Nephron progenitor cell (in vitro differentiated cells): Measurements from ENCODE around the gene NXPH3.

Experiments used
- DNase-seq: peaks from one replicate; pipeline ENCODE4 v3.0.0; 2021
- H3K27ac Mint-ChIP-seq: 2 replicates; pipeline ENCODE4 v1.8.0; 2021; ENCODE audit warnings: mild to moderate bottlenecking, moderate library complexity, mixed read lengths
- H3K27me3 Mint-ChIP-seq: 2 replicates; pipeline ENCODE4 v1.8.0; 2021; ENCODE audit warnings: mild to moderate bottlenecking, low read depth, mixed read lengths; ENCODE audit not compliant: poor library complexity
- H3K36me3 Mint-ChIP-seq: 2 replicates; pipeline ENCODE4 v1.8.0; 2021; ENCODE audit warnings: low read depth, mixed read lengths
- H3K4me1 Mint-ChIP-seq: 2 replicates; pipeline ENCODE4 v1.8.0; 2021; ENCODE audit warnings: mixed read lengths
- H3K4me3 Mint-ChIP-seq: 2 replicates; pipeline ENCODE4 v1.8.0; 2021; ENCODE audit warnings: mild to moderate bottlenecking, moderate library complexity, mixed read lengths
- H3K9me3 Mint-ChIP-seq: 2 replicates; pipeline ENCODE4 v1.8.0; 2021; ENCODE audit warnings: mild to moderate bottlenecking, moderate library complexity, mixed read lengths
- TF ChIP-seq, protein P1 (sequence below): fragments of 200-600 bp; sonication (generic); IDR thresholded peaks from 2 replicates; pipeline ENCODE4 v1.5.0; 2021; ENCODE audit warnings: antibody characterized with exemption

Gene NXPH3

DNA sequence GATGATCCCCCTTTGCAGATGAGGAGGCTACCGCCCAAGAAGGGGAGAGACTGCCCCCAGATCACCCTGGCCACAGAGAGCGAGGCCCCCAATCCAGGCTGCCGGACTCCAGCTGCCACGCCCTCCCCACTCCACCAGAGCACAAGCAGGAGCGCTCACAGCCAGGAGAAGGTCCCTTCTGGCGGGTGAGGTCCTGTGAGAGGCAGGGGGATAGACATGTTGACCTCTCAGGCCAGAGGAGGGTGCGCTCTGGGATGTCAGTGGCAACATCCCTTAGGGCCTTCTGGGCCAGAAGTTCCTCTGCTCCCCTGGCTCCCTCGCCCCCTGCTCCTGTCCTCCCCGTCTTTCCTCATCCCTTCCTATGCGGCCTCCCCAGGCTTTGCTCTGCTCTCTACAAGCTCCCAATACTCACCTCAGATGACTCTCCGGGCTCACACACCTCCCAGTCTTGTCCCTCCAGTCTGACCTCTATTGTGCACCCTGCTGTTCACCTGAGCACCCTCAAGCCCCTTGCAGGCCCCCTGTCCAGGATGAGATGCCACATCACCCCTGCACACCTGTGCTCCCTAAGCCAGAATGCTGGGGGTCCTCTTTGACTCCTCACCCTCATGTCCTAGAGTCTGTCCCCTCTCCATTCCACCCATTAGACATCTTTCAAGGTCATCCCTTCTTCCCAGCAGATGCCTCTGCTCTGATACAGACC lies 5.0 kb upstream of the NXPH3 start:
- Mint-ChIP-seq H3K4me3 (peak overlapping the region; percentile 62), H3K9me3 (no peaks in the 10 kb centered on the region), H3K27me3 (peaks cover 77% of the 10 kb centered on the region), H3K4me1 (peaks cover 9% of the 10 kb centered on the region), H3K27ac (no peak overlapping the region), H3K36me3 (no peaks in the 10 kb centered on the region)
- no peak for DNase-seq
- TF ChIP-seq, protein P1, sequence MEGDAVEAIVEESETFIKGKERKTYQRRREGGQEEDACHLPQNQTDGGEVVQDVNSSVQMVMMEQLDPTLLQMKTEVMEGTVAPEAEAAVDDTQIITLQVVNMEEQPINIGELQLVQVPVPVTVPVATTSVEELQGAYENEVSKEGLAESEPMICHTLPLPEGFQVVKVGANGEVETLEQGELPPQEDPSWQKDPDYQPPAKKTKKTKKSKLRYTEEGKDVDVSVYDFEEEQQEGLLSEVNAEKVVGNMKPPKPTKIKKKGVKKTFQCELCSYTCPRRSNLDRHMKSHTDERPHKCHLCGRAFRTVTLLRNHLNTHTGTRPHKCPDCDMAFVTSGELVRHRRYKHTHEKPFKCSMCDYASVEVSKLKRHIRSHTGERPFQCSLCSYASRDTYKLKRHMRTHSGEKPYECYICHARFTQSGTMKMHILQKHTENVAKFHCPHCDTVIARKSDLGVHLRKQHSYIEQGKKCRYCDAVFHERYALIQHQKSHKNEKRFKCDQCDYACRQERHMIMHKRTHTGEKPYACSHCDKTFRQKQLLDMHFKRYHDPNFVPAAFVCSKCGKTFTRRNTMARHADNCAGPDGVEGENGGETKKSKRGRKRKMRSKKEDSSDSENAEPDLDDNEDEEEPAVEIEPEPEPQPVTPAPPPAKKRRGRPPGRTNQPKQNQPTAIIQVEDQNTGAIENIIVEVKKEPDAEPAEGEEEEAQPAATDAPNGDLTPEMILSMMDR = no peak

GRCh38 chr17:49571283-49571682 lies 4.4 kb upstream of the NXPH3 start:
- no peak overlapping the region for H3K27ac Mint-ChIP-seq
- TF ChIP-seq, protein P1 = no peak

DNA sequence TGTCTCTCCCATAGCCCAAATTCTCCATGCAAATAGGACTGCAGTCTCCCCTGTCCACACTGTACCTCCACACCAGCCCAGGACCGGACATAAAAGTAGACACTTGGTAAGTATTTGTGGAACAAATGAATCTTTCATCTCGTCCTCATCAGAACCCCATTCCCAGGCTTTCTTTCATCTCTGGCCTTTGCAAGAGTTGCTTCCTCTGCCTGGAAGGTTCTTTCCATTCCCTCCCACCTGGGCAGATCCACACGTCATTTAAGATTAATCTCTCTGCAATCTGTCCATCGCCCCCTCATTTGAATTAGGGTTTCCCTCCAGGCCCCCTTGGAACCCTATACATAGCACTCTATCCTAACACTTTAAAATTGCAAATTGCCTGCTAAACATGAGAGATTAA lies 3.9 kb upstream of the NXPH3 start:
- TF ChIP-seq, protein P1 = no peak
- H3K27ac Mint-ChIP-seq = no peak overlapping the region
- no peaks in the 10 kb centered on the region for H3K36me3 Mint-ChIP-seq
- H3K9me3 Mint-ChIP-seq = no peaks in the 10 kb centered on the region
- no peak for DNase-seq
- H3K27me3 Mint-ChIP-seq = peaks cover 66% of the 10 kb centered on the region
- H3K4me3 Mint-ChIP-seq = no peak overlapping the region
- peaks cover 4% of the 10 kb centered on the region for H3K4me1 Mint-ChIP-seq

More at GRCh38 chr17:49571283-49571682, 4.4 kb upstream of the NXPH3 start:
- peaks cover 4% of the 10 kb centered on the region for H3K4me1 Mint-ChIP-seq
- no peaks in the 10 kb centered on the region for H3K36me3 Mint-ChIP-seq
- no peak for DNase-seq
- no peaks in the 10 kb centered on the region for H3K9me3 Mint-ChIP-seq
- peaks cover 71% of the 10 kb centered on the region for H3K27me3 Mint-ChIP-seq
- no peak overlapping the region for H3K4me3 Mint-ChIP-seq

DNA sequence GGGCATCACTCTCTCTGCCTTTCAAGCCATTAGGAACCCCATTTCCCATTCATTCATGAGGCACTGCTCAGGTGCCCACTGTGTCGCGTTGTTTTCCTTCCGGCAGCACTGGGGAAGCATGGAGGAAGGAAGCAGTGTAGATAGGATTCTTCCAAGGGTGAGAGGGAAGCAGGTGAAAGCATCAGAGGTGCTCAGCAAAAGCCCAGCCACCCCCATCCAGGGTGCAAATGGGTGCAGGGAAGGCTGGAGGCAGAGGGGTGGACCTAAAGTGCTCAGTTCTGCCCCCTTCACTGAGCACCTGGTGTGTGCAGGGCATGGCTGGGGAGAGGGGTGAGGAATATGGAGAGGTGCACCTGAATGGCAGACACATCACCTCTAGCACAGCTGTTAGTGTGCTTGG lies 3.4 kb upstream of the NXPH3 start:
- H3K27ac Mint-ChIP-seq = no peak overlapping the region
- TF ChIP-seq, protein P1 = no peak
- peaks cover 66% of the 10 kb centered on the region for H3K27me3 Mint-ChIP-seq
- H3K4me1 Mint-ChIP-seq = peaks cover 8% of the 10 kb centered on the region
- no peak overlapping the region for H3K4me3 Mint-ChIP-seq
- H3K36me3 Mint-ChIP-seq = no peaks in the 10 kb centered on the region
- no peaks in the 10 kb centered on the region for H3K9me3 Mint-ChIP-seq
- DNase-seq = no peak

- peaks cover 61% of the 10 kb centered on the region for H3K27me3 Mint-ChIP-seq
- H3K4me3 Mint-ChIP-seq = no peak overlapping the region
- no peak overlapping the region for H3K27ac Mint-ChIP-seq
- H3K4me1 Mint-ChIP-seq = peaks cover 15% of the 10 kb centered on the region
- no peak for DNase-seq
- H3K9me3 Mint-ChIP-seq = no peaks in the 10 kb centered on the region
- TF ChIP-seq, protein P1 = no peak
- no peaks in the 10 kb centered on the region for H3K36me3 Mint-ChIP-seq
Measured at GRCh38 chr17:49572806-49573420, 2.8 kb upstream of the NXPH3 start.
